Neural cell (in vitro differentiated cells): ENCODE data around the gene SCART1. TPM values are rescaled to one million over a fixed set of nuclear protein-coding genes. Genes with fewer than 3 reads are reported as not detected.
"Not testable (repeated sequence)": the region's sequence is repeated elsewhere in the genome, so short reads cannot be mapped to it uniquely, and the experiment has no call there.

Experiments
- H2AFZ ChIP-seq: fragments of 200-600, 300-800 bp; sonication (generic), shearing (Covaris generic); 2 replicates; pipeline ENCODE4 v1.6.0; 2014; ENCODE audit warnings: low read depth, mild to moderate bottlenecking, antibody characterized with exemption, low read length, moderate library complexity
- H3F3A ChIP-seq: fragments of 200-600 bp; shearing (Covaris generic); 2 replicates; pipeline ENCODE4 v1.6.1; 2016; ENCODE audit warnings: mild to moderate bottlenecking, moderate library complexity, mixed read lengths, antibody characterized with exemption, low read length; ENCODE audit not compliant: insufficient read depth, poor library complexity, severe bottlenecking
- H3K27ac ChIP-seq: fragments of 200-600, 300-800 bp; sonication (generic), shearing (Covaris generic); 2 replicates; pipeline ENCODE4 v1.5.1; 2014; ENCODE audit warnings: mild to moderate bottlenecking, low read length, moderate library complexity
- H3K27me3 ChIP-seq: fragments of 300-800, 200-600 bp; sonication (generic), shearing (Covaris generic); 2 replicates; pipeline ENCODE4 v1.6.0; 2014; ENCODE audit warnings: mild to moderate bottlenecking, low read depth, low read length, moderate library complexity; ENCODE audit not compliant: insufficient read depth
- H3K36me3 ChIP-seq: fragments of 300-800, 200-600 bp; sonication (generic), shearing (Covaris generic); 2 replicates; pipeline ENCODE4 v1.5.1; 2014; ENCODE audit warnings: mild to moderate bottlenecking, antibody characterized with exemption, low read length, moderate library complexity; ENCODE audit not compliant: insufficient read depth
- H3K4me2 ChIP-seq: fragments of 300-800, 200-600 bp; sonication (generic), shearing (Covaris generic); 2 replicates; pipeline ENCODE4 v1.6.0; 2014; ENCODE audit warnings: mild to moderate bottlenecking, low read length
- H3K4me3 ChIP-seq: fragments of 300-800, 200-600 bp; sonication (generic), shearing (Covaris generic); 2 replicates; pipeline ENCODE4 v1.5.1; 2014; ENCODE audit warnings: mild to moderate bottlenecking, low read length, moderate library complexity
- H3K79me2 ChIP-seq: fragments of 200-600 bp; shearing (Covaris generic); replicated peaks from 2 replicates; pipeline ENCODE4 v1.6.0; 2014; ENCODE audit warnings: mild to moderate bottlenecking, low read length, moderate library complexity; ENCODE audit not compliant: insufficient read depth
- H3K9ac ChIP-seq: fragments of 300-800, 200-600 bp; sonication (generic), shearing (Covaris generic); 2 replicates; pipeline ENCODE4 v1.6.1; 2016; ENCODE audit warnings: mild to moderate bottlenecking, low read length, mixed read lengths
- H3K9me2 ChIP-seq: fragments of 200-600 bp; shearing (Covaris generic); 2 replicates; pipeline ENCODE4 v1.6.1; 2016; ENCODE audit warnings: mild to moderate bottlenecking, low read length, mixed read lengths; ENCODE audit not compliant: insufficient read depth
- H3K9me3 ChIP-seq: fragments of 200-600, 300-800 bp; sonication (generic), shearing (Covaris generic); 2 replicates; pipeline ENCODE4 v1.6.1; 2016; ENCODE audit warnings: mild to moderate bottlenecking, mixed run types, low read length, moderate library complexity, mixed read lengths
- H4K20me1 ChIP-seq: fragments of 200-600 bp; shearing (Covaris generic); 2 replicates; pipeline ENCODE4 v1.6.1; 2016; ENCODE audit warnings: mild to moderate bottlenecking, mixed run types; ENCODE audit not compliant: insufficient read depth
- EP300 ChIP-seq: fragments of 450-650 bp; conservative IDR thresholded peaks from 2 replicates; pipeline ENCODE4 v1.6.1; 2014; ENCODE audit warnings: antibody characterized with exemption, mild to moderate bottlenecking, moderate library complexity; ENCODE audit not compliant: poor library complexity, severe bottlenecking
- EZH2 ChIP-seq: fragments of 200-600, 300-800 bp; shearing (Covaris generic), sonication (generic); IDR thresholded peaks from 2 replicates; pipeline ENCODE4 v1.6.1; 2014; ENCODE audit warnings: antibody characterized with exemption, low read length, borderline replicate concordance, mild to moderate bottlenecking; ENCODE audit not compliant: insufficient read depth, poor library complexity, severe bottlenecking
- MXI1 ChIP-seq: fragments of 450-650 bp; conservative IDR thresholded peaks from 2 replicates; pipeline ENCODE4 v1.6.1; 2014; ENCODE audit warnings: antibody characterized with exemption, mild to moderate bottlenecking; ENCODE audit not compliant: poor library complexity, severe bottlenecking
- POLR2AphosphoS5 ChIP-seq: IDR thresholded peaks from 2 replicates; pipeline ENCODE4 v1.6.1; 2012
- RAD21 ChIP-seq: fragments of 450-650 bp; conservative IDR thresholded peaks from 2 replicates; pipeline ENCODE4 v1.6.1; 2014; ENCODE audit warnings: antibody characterized with exemption, mild to moderate bottlenecking, moderate library complexity
- REST ChIP-seq: IDR thresholded peaks from 2 replicates; pipeline ENCODE4 v1.6.1; 2012; ENCODE audit warnings: borderline replicate concordance
- SMC3 ChIP-seq: fragments of 450-650 bp; conservative IDR thresholded peaks from 2 replicates; pipeline ENCODE4 v1.6.1; 2014; ENCODE audit warnings: antibody characterized with exemption, mild to moderate bottlenecking, moderate library complexity; ENCODE audit not compliant: poor library complexity
- TAF1 ChIP-seq: IDR thresholded peaks from 2 replicates; pipeline ENCODE4 v1.6.1; 2012; ENCODE audit warnings: low read depth
- polyA plus RNA-seq: library from polyadenylated mRNA; depleted of rRNA; stranded (reverse); fragments of >200 nt; gene quantifications from 2 replicates; pipeline ENCODE4 v1.2.3, GENCODE V29; 2014
- TF ChIP-seq, protein P1 (sequence below): fragments of 450-650 bp; IDR thresholded peaks from 2 replicates; pipeline ENCODE4 v1.5.1; 2014; ENCODE audit warnings: antibody characterized with exemption, mild to moderate bottlenecking, moderate library complexity; ENCODE audit not compliant: poor library complexity, severe bottlenecking

The SCART1 gene
- polyA plus RNA-seq, 1 donor from 2014 or later, result 4.3 TPM

GRCh38 chr10:133411523-133412380 lies 42.0 kb upstream of the SCART1 start:
- no peaks in the 10 kb centered on the region for H3K9me2 ChIP-seq
- H3K79me2 ChIP-seq, result peaks cover 23% of the 10 kb centered on the region
- H4K20me1 ChIP-seq, result no peaks in the 10 kb centered on the region
- H3K36me3 ChIP-seq, result peaks cover 19% of the 10 kb centered on the region
- no peak overlapping the region for H3K4me3 ChIP-seq
- no peaks in the 10 kb centered on the region for H3F3A ChIP-seq
- no peak overlapping the region for H3K27ac ChIP-seq
- H3K9ac ChIP-seq, result no peak overlapping the region
- no peak overlapping the region for H3K4me2 ChIP-seq
- H2AFZ ChIP-seq, result no peak overlapping the region
- H3K9me3 ChIP-seq, result no peaks in the 10 kb centered on the region
- TF ChIP-seq TAF1 (no peak), REST (no peak), MXI1 (no peak), RAD21 (no peak), SMC3 (no peak), EP300 (no peak), EZH2 (no peak), POLR2AphosphoS5 (no peak)
- TF ChIP-seq, protein P1, sequence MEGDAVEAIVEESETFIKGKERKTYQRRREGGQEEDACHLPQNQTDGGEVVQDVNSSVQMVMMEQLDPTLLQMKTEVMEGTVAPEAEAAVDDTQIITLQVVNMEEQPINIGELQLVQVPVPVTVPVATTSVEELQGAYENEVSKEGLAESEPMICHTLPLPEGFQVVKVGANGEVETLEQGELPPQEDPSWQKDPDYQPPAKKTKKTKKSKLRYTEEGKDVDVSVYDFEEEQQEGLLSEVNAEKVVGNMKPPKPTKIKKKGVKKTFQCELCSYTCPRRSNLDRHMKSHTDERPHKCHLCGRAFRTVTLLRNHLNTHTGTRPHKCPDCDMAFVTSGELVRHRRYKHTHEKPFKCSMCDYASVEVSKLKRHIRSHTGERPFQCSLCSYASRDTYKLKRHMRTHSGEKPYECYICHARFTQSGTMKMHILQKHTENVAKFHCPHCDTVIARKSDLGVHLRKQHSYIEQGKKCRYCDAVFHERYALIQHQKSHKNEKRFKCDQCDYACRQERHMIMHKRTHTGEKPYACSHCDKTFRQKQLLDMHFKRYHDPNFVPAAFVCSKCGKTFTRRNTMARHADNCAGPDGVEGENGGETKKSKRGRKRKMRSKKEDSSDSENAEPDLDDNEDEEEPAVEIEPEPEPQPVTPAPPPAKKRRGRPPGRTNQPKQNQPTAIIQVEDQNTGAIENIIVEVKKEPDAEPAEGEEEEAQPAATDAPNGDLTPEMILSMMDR, result no peak
- no peaks in the 10 kb centered on the region for H3K27me3 ChIP-seq

DNA sequence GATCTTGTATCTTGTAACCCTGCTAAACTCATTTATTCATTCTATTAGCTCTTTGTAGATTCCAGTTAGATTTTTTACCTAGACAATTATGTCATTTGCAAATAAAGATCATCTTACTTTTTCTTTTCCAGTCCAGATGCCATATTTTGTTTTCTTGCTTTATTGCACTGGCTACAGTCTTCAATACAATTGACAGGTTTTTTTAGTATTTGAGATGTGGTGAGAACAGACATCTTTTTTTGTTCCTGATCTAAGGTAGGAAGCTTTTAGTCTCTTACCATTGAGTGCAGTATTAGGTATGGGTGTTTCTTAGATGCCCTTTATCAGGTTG lies 41.4 kb upstream of the SCART1 start:
- no peaks in the 10 kb centered on the region for H3F3A ChIP-seq
- no peaks in the 10 kb centered on the region for H4K20me1 ChIP-seq
- H3K9me3 ChIP-seq, result no peaks in the 10 kb centered on the region
- TF ChIP-seq EP300, result no peak
- TF ChIP-seq RAD21, result no peak
- TF ChIP-seq EZH2, result no peak
- no peak for TF ChIP-seq SMC3
- no peak for TF ChIP-seq MXI1
- TF ChIP-seq, protein P1, result no peak
- no peak for TF ChIP-seq TAF1
- TF ChIP-seq POLR2AphosphoS5, result no peak
- TF ChIP-seq REST, result no peak
- H3K27me3 ChIP-seq, result no peaks in the 10 kb centered on the region
- H3K27ac ChIP-seq, result no peak overlapping the region
- no peak overlapping the region for H2AFZ ChIP-seq
- peaks cover 19% of the 10 kb centered on the region for H3K36me3 ChIP-seq
- H3K79me2 ChIP-seq, result peaks cover 23% of the 10 kb centered on the region
- H3K4me2 ChIP-seq, result no peak overlapping the region
- H3K9ac ChIP-seq, result no peak overlapping the region
- H3K9me2 ChIP-seq, result no peaks in the 10 kb centered on the region
- H3K4me3 ChIP-seq, result no peak overlapping the region

GRCh38 chr10:133414401-133414800 lies 39.3 kb upstream of the SCART1 start:
- not testable (repeated sequence) for H3K27ac ChIP-seq, H3F3A ChIP-seq, H4K20me1 ChIP-seq, H3K9me3 ChIP-seq, H3K4me3 ChIP-seq, H3K9ac ChIP-seq, H3K9me2 ChIP-seq, H2AFZ ChIP-seq, H3K27me3 ChIP-seq, H3K4me2 ChIP-seq
- Histone ChIP-seq H3K79me2 (peaks cover 10% of the 10 kb centered on the region), H3K36me3 (peaks cover 19% of the 10 kb centered on the region)
